Endometrial microvascular endothelial cells (primary cell): ENCODE data around the gene TMEM86B. TPM values are rescaled to one million over a fixed set of nuclear protein-coding genes. Genes with fewer than 3 reads are reported as not detected.

Experiments
- in situ Hi-C: cut with HindIII; loops from 2 replicates; pipeline ENCODE4 v1.10.0; 2017; ENCODE audit warnings: low sequenced_read_pairs, low pct_unique_long_range_greater_than_20kb; ENCODE audit errors: inconsistent ontology term
- total RNA-seq: library from RNA; depleted of rRNA; stranded (reverse); fragments of >200 nt; gene quantifications from one replicate; pipeline ENCODE4 v1.2.3, GENCODE V29; 2015; ENCODE audit errors: inconsistent ontology term

The TMEM86B gene
- total RNA-seq, 1 donor from 2014 or later, result 1.1 TPM

DNA sequence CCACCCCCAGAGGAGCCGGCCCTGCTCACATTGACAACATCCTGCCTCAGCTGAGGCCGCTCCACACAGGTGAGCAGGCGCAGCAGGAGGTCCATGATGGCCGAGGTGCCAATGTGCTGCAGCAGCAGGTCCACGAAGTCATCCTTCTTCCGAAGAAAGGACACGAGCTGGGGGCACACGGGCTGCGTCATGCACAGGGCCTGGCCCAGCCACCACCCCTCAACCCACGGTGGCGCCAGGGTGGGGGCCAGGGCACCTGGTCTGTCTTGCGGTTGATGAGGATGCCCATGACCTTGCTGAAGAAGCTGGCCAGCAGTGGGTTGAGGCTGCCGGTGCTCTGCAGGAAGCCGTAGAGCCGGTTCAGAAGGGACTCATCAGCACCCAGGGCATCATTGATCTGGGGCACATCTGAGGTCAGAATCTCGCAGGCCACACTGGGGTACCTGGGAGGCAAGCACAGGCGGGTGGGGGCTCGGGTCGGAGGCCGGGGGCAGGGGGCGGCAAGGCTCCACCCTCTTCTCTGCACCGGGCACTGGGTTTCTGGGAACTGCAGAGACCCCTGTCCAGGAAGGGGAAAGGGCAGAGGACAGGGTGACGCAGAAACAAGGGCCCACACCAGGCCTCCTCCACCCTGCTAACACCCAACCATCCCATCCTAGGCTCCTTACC, 16.8 kb upstream of the TMEM86B start:
- in situ Hi-C loops, result no loop called here

DNA sequence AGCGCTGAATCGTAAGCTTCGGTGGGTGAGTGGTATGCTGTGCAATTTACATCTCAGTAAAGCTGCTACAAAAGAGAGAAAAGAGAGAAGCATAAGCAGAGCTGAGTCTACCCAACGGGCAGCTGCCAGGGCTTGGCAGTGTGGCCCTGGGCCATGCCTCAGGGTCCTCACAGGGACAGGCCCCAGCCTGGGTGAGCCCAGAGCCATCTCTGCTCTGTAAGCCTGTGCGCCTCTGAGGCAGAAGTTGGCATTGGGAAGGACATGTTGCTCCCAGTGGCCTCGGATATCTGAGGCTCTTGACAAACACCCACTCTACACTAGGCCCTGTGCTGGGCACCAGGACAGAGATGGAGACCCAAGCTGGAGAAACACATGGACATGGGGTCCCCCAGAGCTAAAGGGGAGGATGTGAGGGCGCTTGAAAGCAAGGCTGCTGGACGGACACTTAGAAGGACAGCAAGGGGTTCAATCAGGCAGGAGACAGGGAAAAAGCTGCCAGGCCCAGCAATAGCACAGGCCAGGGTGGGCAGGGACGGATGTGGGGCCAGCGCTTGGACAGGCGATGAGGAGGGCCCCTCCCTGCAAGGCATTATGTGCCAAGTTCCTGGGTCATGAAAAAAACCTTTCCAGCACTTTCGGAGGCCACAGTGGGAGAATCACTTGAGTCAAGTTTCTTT, 15.6 kb upstream of the TMEM86B start:
- in situ Hi-C loops, result no loop called here

DNA sequence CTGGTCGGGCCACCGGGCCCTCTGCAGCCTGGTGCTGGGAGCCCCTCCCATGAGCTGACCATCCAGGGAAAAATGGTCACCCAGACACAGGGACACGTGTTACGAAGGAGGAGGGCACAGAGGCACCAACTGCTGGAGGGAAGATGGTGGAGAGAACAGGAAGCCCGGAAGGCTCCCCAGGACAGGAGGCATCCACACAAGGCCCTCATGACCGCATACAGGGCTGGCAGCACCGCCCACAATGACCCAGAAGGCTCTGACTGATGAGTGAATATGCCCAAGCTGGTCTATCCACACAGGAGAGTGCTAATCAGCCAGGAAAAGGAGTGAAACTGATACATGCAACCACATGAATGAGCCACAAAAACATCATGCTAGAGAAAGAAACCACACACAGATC, 14.0 kb upstream of the TMEM86B start:
- in situ Hi-C loops, result no loop called here

DNA sequence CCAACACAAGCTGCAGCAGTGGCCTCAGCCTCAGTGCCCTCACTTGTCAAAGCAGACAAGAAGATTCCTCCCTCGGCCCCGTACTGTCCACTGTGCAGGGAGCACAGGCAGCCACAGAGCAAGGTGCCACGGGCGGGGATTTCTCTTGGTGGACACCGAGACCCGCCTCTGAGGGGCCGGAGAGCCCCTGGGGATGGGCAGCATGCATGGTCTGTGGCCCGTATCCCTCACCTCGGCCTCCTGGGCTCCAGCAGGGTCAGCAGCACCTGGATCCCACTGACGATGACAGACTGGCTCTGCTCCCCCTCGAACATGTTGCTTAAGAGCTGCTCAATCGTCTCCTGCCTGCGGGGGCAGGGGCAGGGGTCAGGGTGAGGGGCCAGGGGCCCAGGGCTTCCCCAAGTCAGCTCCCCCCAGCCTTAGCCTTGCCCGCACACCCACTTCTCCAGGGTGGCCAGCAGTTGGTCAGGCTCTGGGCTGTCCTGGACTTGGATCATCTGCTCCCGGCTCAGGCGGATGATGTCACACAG, 13.4 kb upstream of the TMEM86B start:
- in situ Hi-C loops, result no loop called here

DNA sequence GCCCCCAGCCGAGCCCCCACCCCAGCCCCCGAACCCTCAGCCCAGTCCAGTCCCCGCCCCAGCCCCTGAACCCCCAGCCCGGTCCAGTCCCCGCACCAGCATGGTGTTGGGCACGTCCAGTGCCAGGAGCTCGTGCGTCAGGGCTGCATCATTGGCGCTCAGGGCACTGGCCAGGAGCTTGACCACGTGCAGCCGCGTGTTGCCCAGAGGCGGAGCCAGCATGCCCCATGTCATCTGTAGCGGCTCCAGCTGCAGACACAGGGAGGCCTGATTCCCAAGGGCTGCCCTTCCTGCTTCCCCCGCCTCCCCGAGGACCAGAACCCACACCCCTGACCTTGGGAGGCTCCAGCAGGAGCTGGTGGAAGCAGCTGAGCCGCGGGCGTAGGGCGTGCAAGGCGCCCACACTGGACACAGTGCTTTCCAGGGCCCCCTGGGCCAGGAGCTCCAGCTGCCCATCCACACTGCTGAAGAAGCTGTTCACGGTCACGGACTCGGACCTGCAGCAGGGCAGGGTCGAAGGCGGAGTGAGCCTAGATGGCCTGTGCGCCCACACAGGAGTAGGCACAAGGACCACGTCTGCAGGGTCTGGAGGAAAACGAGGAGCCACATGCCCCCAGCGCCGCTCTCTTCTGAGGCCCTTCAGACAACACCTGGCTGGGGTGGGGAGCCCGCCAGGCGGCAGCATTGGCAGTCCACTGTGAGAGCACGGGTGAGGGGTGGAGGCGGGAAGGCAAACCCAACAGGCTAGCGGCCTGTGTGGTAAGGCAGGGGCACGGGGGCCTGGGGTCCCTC, 12.8 kb upstream of the TMEM86B start:
- in situ Hi-C loops, result no loop called here

DNA sequence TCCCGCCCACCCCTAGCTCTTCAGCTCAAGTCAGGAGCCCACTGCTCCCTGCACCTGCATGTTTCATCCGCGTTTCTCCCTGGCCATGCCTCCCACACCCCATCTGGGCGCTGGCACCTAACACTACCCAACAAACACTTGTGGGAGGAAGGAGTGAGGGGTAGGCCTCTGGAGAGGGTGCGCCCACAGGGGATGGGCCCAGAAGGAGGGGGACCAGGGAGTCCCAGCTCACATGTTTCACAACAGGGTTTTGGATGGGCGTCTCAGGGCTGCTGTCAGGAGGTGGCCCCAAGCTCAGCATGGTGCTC, 12.1 kb upstream of the TMEM86B start:
- in situ Hi-C loops, result no loop called here

DNA sequence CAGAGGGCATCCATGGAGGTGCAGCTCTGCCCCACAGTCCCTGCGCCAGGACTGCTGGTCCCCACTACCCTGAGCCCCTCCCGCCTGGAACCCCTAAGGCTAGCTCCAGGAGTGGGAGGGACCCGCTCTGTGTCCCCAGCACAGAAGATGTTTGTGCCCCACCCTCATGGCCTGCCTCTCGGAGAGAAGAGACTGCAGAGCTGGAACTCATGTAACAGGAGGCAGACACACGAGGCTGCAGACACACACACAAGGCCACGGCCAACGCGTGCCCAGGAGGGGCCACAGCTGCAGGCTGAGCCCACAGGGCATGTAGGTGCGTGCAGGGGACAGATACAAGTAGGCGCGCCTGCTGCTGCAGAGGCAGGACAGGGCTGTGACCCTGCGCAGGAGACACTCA, 10.4 kb upstream of the TMEM86B start:
- in situ Hi-C loops, result no loop called here

DNA sequence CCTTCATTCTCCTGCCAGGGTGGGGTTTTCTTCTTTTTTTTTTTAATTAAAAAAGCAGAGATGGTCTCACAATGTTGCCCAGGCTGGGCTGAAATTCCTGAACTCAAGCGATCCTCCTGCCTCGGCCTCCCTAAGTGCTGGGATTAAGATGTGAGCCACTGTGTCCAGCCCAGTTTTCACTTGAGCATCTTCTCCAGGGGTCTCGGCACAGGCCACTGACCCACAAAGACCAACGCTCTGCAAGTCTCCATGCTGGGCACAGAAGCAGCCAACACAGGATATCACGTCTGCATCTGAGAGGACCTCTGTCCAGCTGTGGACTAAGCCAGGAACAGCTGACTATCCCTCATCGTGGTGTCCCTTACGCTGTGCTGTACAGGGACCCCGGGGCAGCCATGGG, 9.5 kb upstream of the TMEM86B start:
- in situ Hi-C loops, result no loop called here

DNA sequence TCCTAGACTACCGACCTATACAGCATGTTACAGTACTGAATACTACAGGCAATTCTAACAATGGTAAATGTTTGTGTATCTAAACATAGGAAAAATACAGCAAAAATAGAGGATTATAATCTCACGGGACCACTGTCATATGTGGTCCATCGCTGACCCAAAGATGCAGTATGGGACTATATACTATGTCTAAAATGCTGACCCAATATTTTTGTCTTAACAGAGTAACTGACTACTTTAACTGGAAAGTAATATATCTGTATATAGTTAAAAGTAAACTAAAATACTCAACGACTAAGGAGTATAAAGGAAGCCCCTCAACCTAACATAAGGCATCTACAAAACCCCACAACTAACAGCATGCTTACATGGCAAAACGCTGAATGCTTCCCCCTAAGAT, 4.4 kb upstream of the TMEM86B start:
- in situ Hi-C loops, result no loop called here

DNA sequence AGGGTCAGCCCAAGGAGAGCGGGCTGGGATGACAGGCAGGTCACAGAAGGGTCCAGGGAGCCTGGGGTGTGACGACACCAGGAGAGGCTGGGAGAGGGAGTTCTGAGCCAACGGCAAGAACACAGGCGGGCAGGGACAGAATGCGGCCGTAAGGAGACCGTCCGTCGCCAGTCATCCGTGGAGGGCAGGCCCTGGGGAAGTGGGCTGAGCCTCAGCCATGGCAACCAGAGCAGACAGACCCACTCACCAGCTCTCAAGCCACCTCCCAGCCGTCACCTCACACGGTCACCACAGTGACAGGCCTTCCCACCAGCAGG, 3.7 kb upstream of the TMEM86B start:
- in situ Hi-C loops, result no loop called here

DNA sequence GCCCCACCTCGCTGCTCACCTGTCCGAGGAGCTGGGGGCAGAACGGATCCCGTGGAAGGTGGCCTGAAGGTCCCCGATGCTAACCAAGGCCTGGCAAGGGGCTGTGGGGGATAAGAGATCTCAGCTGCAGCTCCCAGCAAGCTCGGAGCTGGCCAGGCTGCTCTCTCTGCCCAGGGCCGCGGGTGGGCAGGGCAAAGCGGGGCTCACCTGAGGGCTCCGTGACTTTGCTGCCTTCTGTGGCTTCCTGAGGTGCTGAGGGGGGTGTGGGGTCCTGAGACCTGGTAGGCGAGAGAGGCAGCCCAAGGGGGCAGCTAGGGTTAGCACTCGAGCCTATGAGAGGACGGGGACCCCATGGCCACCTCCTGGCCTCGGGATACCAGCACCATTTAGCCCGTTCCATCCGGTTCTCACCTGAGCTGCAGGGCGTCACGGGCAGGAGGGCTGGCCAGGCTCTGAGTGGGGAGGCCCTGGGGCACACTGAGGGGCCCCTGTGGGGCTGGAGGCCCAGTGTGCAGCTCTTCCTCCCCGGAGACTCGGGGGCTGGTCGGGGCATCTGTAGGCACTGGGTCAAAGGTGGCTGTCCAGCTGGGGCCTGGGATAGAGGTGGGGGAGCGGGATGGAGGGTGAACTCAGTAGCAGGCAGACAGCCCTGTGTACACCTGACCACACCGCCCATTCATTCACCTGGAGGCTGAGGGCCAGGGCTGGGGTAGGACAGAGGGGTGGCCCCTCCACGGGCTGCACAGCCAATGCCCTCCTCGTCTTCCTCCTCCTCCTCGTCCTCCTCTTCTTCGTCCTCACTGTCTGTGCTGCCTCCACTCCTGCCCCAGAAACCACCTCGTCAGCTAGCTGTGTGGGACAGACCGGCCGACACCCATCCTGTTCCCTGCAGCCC, 3.1 kb upstream of the TMEM86B start:
- in situ Hi-C loops, result no loop called here

DNA sequence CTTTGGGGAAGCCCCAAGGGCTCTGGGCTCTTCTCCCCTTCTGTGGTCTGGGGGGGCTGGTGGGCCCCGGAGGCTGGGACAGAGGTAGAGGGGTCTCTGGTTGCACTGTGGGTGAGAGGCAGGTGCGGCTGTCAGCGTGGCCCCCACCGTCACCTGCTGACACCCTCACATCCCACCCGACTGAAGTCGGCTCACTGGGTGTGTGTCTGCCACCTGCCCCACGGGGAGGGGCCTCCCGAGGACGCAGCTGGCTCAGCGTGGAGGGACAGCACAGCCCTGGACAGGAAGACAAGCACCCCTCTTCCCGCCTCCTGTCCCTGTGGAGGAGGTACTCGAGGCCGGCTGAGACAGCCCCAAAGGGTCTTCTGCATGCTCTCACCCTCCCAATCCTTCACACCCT, 2.2 kb upstream of the TMEM86B start:
- in situ Hi-C loops, result no loop called here

DNA sequence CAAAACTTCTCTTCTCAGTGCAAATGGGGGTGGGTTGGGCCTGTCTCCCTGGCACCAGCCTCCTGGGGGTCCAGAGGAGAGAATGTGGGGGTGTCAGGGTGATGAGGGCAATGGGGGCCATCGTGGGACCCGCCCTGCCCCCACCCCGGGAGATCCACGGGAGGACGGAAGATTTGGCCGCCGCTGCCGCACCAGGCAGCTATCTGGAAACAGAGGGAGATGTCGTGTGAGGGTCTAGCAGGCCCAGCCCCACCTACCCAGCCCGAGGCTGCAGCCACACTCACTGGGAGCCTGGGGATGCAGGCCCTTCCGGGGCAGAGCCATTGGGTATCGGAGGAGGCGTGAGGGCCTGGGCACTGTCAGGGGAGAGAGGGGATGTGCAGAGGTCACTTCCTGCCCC, 1.8 kb upstream of the TMEM86B start:
- in situ Hi-C loops, result no loop called here

DNA sequence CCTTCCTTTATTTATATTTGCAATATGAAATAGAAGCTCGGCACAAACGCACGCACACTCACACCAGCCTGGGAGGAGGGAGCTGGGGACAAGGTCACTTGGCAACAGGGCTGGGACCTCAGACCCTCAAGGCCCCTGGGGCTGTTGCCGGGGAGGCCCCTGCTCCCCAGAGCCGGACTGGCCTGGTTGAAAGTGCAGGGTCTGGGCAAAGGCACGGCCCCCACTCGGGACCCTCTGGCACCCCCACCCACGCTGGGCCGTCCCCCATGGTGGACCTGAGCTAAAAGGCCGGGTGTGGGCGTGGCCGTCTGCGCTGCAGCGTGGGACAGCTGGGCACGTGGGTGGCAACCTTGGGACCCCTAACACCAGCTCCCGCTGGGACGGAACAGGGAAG, 1.2 kb upstream of the TMEM86B start:
- in situ Hi-C loops, result no loop called here

DNA sequence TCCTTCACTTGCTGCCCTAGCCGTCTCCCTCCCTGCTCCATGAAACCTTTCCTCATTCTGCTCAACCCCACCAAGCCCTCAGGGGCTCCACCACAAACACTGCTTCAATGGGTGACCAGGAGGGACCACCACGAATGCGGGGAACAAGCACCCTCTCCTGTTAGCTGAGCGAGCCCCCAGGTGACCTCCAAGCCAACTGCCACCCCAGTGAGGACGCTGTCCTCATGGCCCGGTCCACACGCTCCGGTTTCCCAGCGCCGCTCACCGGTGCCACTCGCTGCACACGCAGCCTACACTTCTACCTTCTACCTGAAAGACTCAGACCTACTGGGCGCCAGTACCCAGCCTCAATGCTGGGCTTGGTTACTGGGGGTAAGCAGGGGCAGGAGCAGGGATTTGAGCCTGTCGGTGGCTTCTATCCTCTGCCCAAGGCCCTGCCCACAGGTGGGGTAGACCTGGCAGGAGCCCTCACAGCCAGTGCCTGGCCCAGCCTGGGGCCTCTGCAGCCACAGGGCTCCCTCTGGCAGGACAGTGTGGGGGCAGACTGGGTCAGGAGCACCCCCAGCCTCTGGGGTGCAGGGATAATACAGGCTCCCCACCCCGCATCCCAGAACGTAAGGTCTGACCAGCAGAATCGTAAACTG, 704 bp upstream of the TMEM86B start:
- in situ Hi-C loops, result no loop called here

DNA sequence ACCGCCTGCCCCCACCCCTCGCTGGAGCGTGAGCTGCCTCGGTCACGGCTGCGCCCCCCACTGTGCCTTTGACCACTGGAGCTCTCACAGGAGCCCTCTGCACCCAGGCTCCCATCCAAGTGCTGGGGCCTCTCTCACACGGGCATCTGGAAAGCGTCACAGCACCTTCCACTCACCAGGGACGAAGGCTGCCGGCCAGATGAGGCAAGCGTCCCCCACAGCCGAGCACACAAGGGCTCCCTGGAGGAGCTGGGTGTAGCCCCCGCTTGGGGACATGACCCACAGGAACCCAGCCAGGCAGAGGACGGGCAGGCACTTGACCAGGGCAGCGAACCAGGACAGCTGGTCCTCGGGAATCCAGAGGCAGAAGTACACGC, 560 bp downstream of the TMEM86B start:
- in situ Hi-C loops, result no loop called here

DNA sequence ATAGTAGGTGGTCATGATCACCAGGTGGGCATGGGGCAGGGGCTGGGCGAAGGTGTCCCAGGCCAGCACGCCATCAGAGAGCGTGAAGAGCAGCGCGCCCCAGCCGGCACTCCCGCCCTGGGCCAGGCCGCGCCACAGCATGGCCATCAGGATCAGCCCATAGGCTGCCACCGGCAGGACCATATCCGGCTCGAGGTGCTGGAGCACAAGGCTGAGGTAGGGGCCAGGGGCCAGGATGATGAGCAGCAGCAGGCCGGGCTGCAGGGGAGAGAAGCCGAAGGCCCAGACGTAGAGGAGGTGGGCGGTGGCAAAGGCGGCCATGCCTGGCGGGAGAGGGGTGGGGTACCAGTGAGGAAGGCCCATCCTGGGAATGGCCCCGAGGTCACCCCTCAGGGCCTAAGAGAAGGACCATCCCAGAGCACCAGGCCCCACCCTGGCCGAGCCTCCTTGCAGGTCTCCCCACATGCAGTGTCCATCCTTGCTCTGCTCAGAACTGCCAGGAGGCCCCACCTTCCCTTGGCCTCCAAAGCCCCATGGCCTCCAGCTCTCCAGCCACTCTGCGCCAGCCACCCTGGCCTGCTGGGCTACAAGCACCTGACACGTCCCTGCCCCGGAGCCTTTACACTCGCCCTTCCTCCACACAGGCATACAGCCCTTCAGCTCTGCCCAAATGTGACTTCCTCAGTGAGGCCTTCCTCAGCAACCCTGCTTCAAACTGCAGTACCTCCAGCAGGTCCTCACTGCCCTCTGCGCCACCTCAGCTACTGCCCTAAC, 1.1 kb downstream of the TMEM86B start:
- in situ Hi-C loops, result no loop called here

DNA sequence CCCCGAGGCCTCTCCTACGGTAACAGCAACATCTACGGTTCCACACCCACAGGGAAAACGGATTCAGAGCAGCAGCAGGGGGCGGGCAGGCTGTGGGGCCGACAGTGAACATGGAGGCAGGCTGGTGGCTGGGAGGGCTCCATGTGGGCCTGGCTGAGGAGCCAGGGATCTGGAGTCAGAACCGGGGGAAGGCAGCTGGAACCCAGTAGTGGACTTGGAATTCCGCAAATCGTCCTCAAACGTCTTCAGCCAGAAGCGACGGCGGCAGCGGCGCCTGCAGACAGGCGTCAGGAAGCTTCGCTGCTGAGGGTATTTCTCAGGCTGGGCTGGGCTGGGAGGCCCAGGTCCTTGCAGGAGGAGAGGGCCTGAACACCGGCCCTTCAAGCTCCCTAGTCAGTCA, 1.8 kb downstream of the TMEM86B start:
- in situ Hi-C loops, result no loop called here
